NOMO-1 treated with DMSO at 0.1 percent for 48 hours (cell line): ENCODE results near the gene ESPN.
A peak's percentile ranks its signal among the peaks of the same experiment; 100 is the strongest.

Experiments
- DNase-seq: peaks from one replicate; lab custom pipeline; 2025; ENCODE audit not compliant: unreplicated experiment; lab: John Stamatoyannopoulos, UW

The ESPN gene

GRCh38 chr1:6495540-6496364 lies 71.2 kb downstream of the ESPN start:
- no peak for DNase-seq

- no peak for DNase-seq
Measured at GRCh38 chr1:6496365-6496721, 71.8 kb downstream of the ESPN start.

GRCh38 chr1:6496890-6497214 lies 72.3 kb downstream of the ESPN start:
- DNase-seq = no peak

GRCh38 chr1:6497215-6497866 lies 72.8 kb downstream of the ESPN start:
- no peak for DNase-seq

- DNase-seq = no peak
Measured at GRCh38 chr1:6497867-6498575, 73.4 kb downstream of the ESPN start.

- DNase-seq = no peak
Measured at GRCh38 chr1:6498576-6499111, 74.1 kb downstream of the ESPN start.

GRCh38 chr1:6499296-6499695 lies 74.7 kb downstream of the ESPN start:
- no peak for DNase-seq

GRCh38 chr1:6500544-6501278 lies 76.1 kb downstream of the ESPN start:
- DNase-seq = no peak

GRCh38 chr1:6501279-6501813 lies 76.8 kb downstream of the ESPN start:
- DNase-seq = no peak

- DNase-seq = no peak
Measured at GRCh38 chr1:6502000-6502891, 77.7 kb downstream of the ESPN start.

GRCh38 chr1:6503884-6504602 lies 79.5 kb downstream of the ESPN start:
- DNase-seq = no peak

GRCh38 chr1:6504887-6505286 lies 80.3 kb downstream of the ESPN start:
- no peak for DNase-seq

GRCh38 chr1:6505367-6506209 lies 81.0 kb downstream of the ESPN start:
- DNase-seq = no peak

- no peak for DNase-seq
Measured at GRCh38 chr1:6506210-6507036, 81.8 kb downstream of the ESPN start.

- peak; percentile 8 for DNase-seq
Measured at GRCh38 chr1:6507037-6507428, 82.5 kb downstream of the ESPN start.

- DNase-seq = no peak
Measured at GRCh38 chr1:6507461-6507911, 82.9 kb downstream of the ESPN start.

- DNase-seq = no peak
Measured at GRCh38 chr1:6508154-6508815, 83.7 kb downstream of the ESPN start.
